ENCODE measurements around the gene PIK3R5.

PIK3R5 gene

DNA sequence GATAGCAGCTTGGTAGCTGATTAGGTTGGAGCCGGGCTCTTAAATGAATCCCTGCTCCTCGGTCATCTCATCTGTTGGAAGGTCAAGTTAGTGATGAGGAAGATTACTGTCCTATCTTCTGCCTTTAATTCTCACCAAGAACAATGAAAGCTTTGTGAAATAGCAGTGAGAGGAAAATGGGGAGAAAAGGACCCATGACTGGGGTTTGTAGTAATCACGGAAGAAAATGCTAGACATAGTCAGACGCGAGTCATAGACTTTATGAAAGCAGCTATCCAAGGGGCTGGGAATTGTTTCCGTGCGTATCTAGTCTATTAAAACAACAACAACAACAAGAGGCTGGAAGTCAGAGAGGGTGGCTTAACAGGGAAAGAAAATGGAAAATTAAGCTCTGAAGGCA, 18.3 kb downstream of the PIK3R5 start:
- no peak overlapping the region for H3K4me3 ChIP-seq (ENCODE audit: low read length)
- no peaks in the 10 kb centered on the region for H3K9me3 ChIP-seq (ENCODE audit: control insufficient read depth, low read depth, low read length)
- H3K27ac ChIP-seq (ENCODE audit: low read length): no peak overlapping the region
- no peak overlapping the region for H3K9ac ChIP-seq (ENCODE audit: low read length)
- H3K27me3 ChIP-seq (ENCODE audit: control insufficient read depth, insufficient read depth, low read length): no peaks in the 10 kb centered on the region
- H3K4me1 ChIP-seq (ENCODE audit: control insufficient read depth, low read depth, low read length): no peaks in the 10 kb centered on the region
- no peaks in the 10 kb centered on the region for H3K36me3 ChIP-seq (ENCODE audit: control insufficient read depth, low read depth, low read length)

DNA sequence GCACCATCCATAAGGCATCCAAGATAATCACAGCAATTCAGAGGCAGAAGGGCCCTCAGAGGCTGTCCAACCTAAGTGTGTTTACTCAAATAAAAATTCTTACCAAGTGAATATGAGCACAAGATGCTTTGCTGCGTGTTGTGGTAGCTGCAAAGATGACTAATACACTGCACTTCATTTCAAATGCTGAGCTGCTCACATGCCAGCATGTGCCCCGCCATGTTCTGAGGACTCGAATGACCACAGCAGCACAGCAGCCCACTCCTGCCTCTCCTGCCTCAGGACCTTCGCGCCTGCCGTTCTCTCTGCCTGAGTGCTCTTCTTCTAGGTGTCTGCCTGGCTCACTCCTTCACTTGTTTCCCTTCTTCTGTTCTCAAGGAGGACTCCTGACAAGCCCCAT, 19.0 kb downstream of the PIK3R5 start:
- Histone ChIP-seq H3K9me3 (ENCODE audit: control insufficient read depth, low read depth, low read length) (no peaks in the 10 kb centered on the region), H3K27ac (ENCODE audit: low read length) (no peak overlapping the region), H3K36me3 (ENCODE audit: control insufficient read depth, low read depth, low read length) (no peaks in the 10 kb centered on the region), H3K27me3 (ENCODE audit: control insufficient read depth, insufficient read depth, low read length) (no peaks in the 10 kb centered on the region), H3K9ac (ENCODE audit: low read length) (no peak overlapping the region), H3K4me1 (ENCODE audit: control insufficient read depth, low read depth, low read length) (no peaks in the 10 kb centered on the region), H3K4me3 (ENCODE audit: low read length) (no peak overlapping the region)

DNA sequence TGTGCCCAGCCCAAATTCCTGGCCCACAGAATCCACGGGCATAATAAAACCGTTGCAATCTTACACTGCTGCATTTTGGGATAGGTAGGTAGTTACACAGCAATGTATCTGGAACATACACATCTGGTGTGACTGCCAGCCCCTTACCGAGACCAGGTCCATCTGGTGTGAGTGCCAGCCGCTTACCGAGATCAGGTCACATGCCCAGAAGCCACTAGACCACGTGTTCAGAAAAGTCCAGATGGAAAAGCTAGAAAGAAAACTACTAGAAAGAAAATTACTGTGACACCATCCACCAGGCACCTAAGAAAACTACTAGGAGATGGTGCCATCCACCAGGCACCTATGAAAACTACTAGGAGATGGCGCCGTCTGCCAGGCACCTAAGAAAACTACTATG, 19.4 kb downstream of the PIK3R5 start:
- H3K4me3 ChIP-seq (ENCODE audit: low read length): no peak overlapping the region
- H3K27me3 ChIP-seq (ENCODE audit: control insufficient read depth, insufficient read depth, low read length): no peaks in the 10 kb centered on the region
- H3K9ac ChIP-seq (ENCODE audit: low read length): no peak overlapping the region
- no peaks in the 10 kb centered on the region for H3K4me1 ChIP-seq (ENCODE audit: control insufficient read depth, low read depth, low read length)
- H3K27ac ChIP-seq (ENCODE audit: low read length): no peak overlapping the region
- no peaks in the 10 kb centered on the region for H3K36me3 ChIP-seq (ENCODE audit: control insufficient read depth, low read depth, low read length)
- H3K9me3 ChIP-seq (ENCODE audit: control insufficient read depth, low read depth, low read length): no peaks in the 10 kb centered on the region

DNA sequence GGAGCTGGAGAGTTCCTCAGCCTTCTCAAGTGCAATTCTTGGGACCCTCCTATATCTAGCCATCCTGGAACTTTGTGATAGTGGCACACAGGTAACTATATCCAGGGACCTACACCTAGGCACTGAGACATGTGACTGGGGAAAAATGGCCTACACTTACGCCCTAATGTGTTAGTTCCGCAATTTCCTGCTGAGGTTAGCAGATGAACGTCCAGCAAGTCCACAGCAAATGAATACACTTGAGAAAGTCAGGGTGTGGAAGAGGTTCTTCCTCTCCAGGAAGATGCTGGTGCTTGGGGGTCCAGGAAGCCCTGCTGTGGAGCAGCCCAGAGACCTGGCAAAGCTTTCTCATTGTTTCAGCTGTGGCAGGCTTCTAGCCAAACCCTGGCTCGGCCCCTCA, 20.8 kb downstream of the PIK3R5 start:
- H3K27ac ChIP-seq (ENCODE audit: low read length): no peak overlapping the region
- H3K9ac ChIP-seq (ENCODE audit: low read length): no peak overlapping the region
- H3K9me3 ChIP-seq (ENCODE audit: control insufficient read depth, low read depth, low read length): no peaks in the 10 kb centered on the region
- H3K4me3 ChIP-seq (ENCODE audit: low read length): no peak overlapping the region
- no peaks in the 10 kb centered on the region for H3K27me3 ChIP-seq (ENCODE audit: control insufficient read depth, insufficient read depth, low read length)
- peaks cover 6% of the 10 kb centered on the region for H3K4me1 ChIP-seq (ENCODE audit: control insufficient read depth, low read depth, low read length)
- no peaks in the 10 kb centered on the region for H3K36me3 ChIP-seq (ENCODE audit: control insufficient read depth, low read depth, low read length)

DNA sequence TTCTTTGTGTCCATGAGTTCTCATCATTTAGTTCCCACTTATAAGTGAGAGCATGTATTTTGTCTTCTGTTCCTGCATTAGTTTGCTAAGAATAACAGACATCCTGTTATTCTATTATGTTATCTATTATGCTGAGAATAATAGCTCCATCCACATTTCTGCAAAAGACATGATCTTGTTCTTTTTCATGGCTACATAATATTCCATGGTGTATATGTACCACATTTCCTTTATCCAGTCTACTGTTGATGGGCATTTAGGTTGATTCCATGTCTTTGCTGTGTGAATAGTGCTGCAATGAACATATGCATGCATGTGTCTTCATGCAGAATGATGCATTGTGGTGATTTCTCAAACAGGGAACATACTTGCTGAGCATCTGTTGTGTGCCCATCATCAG, 21.4 kb downstream of the PIK3R5 start:
- Histone ChIP-seq H3K27me3 (ENCODE audit: control insufficient read depth, insufficient read depth, low read length) (no peaks in the 10 kb centered on the region), H3K36me3 (ENCODE audit: control insufficient read depth, low read depth, low read length) (no peaks in the 10 kb centered on the region), H3K9ac (ENCODE audit: low read length) (no peak overlapping the region), H3K27ac (ENCODE audit: low read length) (no peak overlapping the region), H3K4me3 (ENCODE audit: low read length) (no peak overlapping the region), H3K9me3 (ENCODE audit: control insufficient read depth, low read depth, low read length) (no peaks in the 10 kb centered on the region), H3K4me1 (ENCODE audit: control insufficient read depth, low read depth, low read length) (peaks cover 9% of the 10 kb centered on the region)

DNA sequence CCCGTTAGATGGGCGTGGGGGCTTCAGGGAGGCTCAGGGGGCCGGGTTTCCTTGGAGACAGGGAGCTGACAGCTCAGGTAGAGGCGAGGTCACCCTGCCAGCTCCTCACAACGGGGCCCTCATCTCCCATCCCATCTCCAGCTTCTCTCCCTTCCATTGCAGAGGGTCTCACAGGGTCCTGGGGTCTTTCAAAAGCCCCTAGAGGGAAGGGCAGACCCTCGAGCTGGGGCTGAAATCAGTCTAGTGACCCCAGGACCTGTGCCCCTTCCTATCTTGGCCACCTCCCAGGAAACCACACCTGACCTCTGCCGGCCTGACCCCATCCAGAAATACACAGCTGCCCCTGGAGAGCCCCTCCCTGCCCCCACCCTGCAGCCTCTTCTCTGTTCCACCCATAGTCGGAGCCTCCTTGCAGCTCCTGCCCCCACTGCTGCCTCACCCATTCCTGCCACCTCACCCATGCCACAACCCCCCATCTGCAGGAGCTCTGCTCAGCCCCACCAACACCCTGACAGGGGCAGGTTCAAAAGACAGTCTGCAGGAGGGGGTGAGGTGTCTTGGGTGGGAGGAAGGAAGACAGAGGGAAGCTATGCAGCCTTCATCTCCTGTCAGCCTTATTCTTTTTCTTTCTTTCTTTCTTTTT, 23.4 kb downstream of the PIK3R5 start:
- H3K9me3 ChIP-seq (ENCODE audit: control insufficient read depth, low read depth, low read length): no peaks in the 10 kb centered on the region
- no peaks in the 10 kb centered on the region for H3K27me3 ChIP-seq (ENCODE audit: control insufficient read depth, insufficient read depth, low read length)

DNA sequence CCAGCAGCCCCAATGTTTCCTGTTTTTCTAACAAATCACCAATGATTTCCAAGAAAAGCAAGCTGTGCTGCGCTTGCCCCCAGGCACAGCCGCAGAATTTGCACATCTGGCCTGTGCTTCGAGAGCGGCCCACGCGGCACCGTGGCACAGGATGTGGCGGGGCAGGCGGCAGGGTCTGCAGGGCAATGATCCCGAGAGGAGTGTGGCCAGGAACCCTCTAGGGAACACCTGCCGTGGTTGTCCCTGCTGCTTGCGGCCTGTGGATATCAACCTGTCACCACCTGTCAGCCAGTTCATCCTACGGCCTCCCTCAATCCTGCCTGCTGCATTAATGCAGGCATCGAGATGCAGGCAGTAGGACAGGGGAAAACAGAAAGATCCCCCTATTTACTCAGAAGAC, 24.0 kb downstream of the PIK3R5 start:
- peaks cover 9% of the 10 kb centered on the region for H3K4me1 ChIP-seq (ENCODE audit: control insufficient read depth, low read depth, low read length)
- no peak overlapping the region for H3K27ac ChIP-seq (ENCODE audit: low read length)
- H3K4me3 ChIP-seq (ENCODE audit: low read length): no peak overlapping the region
- H3K9ac ChIP-seq (ENCODE audit: low read length): no peak overlapping the region
- no peaks in the 10 kb centered on the region for H3K27me3 ChIP-seq (ENCODE audit: control insufficient read depth, insufficient read depth, low read length)
- H3K9me3 ChIP-seq (ENCODE audit: control insufficient read depth, low read depth, low read length): no peaks in the 10 kb centered on the region
- no peaks in the 10 kb centered on the region for H3K36me3 ChIP-seq (ENCODE audit: control insufficient read depth, low read depth, low read length)

More for the DNA sequence above, 23.4 kb downstream of the PIK3R5 start:
- Histone ChIP-seq H3K4me3 (ENCODE audit: low read length) (no peak overlapping the region), H3K4me1 (ENCODE audit: control insufficient read depth, low read depth, low read length) (peaks cover 9% of the 10 kb centered on the region), H3K27ac (ENCODE audit: low read length) (no peak overlapping the region), H3K9ac (ENCODE audit: low read length) (no peak overlapping the region), H3K36me3 (ENCODE audit: control insufficient read depth, low read depth, low read length) (no peaks in the 10 kb centered on the region)

DNA sequence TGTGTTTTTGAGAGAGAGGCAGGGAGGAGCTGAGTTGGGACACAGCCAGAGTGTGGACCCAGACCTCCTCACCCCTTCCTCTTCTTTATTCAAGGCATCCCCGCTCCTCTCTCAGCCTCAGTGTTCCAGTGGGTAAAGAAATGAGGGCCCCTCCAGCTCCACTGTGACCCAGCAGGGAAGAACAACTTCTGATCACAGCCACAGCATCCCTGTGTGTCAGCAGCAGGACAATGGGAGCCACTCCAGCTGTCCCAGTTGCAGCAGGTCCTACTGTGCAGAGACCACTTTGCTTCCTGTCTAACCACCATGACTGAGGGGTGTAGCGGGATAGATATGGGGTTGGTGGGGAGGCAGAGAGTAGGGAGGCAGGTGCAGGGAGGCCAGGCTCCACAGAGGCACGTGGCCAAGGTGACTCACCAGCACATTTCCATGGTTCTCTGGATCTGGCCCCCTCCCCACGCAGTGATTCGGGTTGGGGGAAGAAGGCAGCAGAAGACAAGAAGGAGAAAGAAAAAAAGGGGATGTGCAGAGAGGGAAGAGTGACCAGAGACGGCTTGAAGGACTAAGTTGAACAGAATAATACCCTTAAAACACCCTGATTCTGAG, 24.5 kb downstream of the PIK3R5 start:
- H3K4me3 ChIP-seq (ENCODE audit: low read length): no peak overlapping the region
- H3K27ac ChIP-seq (ENCODE audit: low read length): no peak overlapping the region
- H3K9me3 ChIP-seq (ENCODE audit: control insufficient read depth, low read depth, low read length): no peaks in the 10 kb centered on the region
- H3K36me3 ChIP-seq (ENCODE audit: control insufficient read depth, low read depth, low read length): no peaks in the 10 kb centered on the region
- no peak overlapping the region for H3K9ac ChIP-seq (ENCODE audit: low read length)
- peaks cover 9% of the 10 kb centered on the region for H3K4me1 ChIP-seq (ENCODE audit: control insufficient read depth, low read depth, low read length)
- H3K27me3 ChIP-seq (ENCODE audit: control insufficient read depth, insufficient read depth, low read length): no peaks in the 10 kb centered on the region

DNA sequence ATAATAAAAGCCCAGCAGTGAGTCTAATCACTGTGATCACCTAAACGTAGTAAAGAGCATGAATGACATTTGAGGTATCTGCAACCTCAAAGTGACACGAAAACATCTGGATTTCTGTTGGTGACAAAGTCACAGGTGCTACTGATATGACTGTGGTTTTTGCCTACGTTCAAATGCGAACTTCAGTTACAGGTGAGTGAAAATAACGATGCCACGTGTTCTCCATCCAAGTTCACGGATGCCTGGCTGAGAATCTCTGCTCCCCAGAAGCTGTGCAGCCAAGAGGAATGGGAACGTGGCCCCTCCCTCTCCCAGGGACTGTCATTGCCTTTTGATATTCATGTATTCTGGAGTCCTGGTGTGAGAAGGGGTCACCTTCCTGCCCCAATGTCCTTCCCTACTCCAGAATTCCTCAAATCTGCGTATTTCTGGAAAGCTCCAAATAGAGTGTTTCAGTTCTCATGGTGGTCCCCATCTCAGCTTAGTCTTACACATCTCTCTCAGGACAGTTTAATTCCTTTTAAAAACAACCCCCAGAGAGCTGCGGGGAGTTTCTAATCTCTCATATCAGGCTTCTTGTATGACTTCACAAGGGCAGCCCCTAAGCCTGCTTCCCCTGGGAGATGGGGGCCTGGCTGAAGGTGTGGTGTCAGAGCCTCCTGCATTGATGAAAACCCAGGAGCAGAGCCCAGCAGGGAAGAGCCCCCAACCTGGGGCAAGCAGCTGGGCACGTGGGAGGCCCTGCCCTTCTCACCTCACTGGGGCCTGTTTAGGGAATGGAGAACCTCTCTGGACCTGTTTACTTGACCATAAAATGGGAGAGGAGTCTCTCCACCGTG, 25.8 kb downstream of the PIK3R5 start:
- Histone ChIP-seq H3K9ac (ENCODE audit: low read length) (no peak overlapping the region), H3K27me3 (ENCODE audit: control insufficient read depth, insufficient read depth, low read length) (no peaks in the 10 kb centered on the region), H3K27ac (ENCODE audit: low read length) (no peak overlapping the region), H3K4me3 (ENCODE audit: low read length) (no peak overlapping the region), H3K36me3 (ENCODE audit: control insufficient read depth, low read depth, low read length) (no peaks in the 10 kb centered on the region), H3K4me1 (ENCODE audit: control insufficient read depth, low read depth, low read length) (peaks cover 9% of the 10 kb centered on the region), H3K9me3 (ENCODE audit: control insufficient read depth, low read depth, low read length) (no peaks in the 10 kb centered on the region)

DNA sequence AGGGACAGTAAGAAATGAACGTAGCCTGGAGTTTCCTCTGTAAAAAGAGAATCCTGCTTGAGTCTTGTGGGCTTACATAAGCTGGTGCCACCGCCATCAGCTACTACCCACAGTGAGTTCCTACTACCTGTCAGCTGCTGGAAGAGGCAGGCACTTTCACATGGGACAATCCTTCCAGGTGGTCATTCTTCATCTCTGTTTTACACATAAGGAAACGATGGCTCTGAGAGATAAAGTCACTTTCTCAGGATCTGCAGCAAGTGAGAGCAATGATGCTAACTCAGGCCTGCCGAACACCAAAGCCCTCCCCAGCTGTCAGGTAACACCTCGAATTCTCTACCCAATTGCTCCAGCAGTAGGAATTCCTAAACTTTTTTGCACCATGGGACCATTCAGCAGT, 26.6 kb downstream of the PIK3R5 start:
- H3K9me3 ChIP-seq (ENCODE audit: control insufficient read depth, low read depth, low read length): no peaks in the 10 kb centered on the region
- H3K9ac ChIP-seq (ENCODE audit: low read length): no peak overlapping the region
- H3K27ac ChIP-seq (ENCODE audit: low read length): no peak overlapping the region
- no peaks in the 10 kb centered on the region for H3K36me3 ChIP-seq (ENCODE audit: control insufficient read depth, low read depth, low read length)
- H3K27me3 ChIP-seq (ENCODE audit: control insufficient read depth, insufficient read depth, low read length): no peaks in the 10 kb centered on the region
- H3K4me1 ChIP-seq (ENCODE audit: control insufficient read depth, low read depth, low read length): peaks cover 9% of the 10 kb centered on the region
- no peak overlapping the region for H3K4me3 ChIP-seq (ENCODE audit: low read length)

DNA sequence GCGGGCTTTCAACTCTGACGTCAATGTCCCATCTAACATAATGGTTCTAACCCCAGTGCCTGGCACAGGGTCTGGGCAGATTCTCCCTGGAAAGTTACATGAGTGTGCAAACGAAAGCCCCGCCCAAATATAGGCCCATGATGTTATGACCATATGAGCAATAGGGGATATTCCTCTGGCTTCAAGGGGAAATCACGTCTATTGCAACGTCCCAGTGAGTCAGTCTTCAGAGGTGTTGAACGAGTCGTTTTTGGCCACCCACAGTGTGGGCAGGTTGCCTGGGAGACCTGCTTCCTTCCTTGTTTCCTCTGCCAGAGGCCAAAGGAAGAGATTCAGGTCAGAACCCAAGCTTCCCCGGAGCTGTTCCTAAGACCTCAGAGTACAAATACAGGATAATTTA, 30.3 kb downstream of the PIK3R5 start:
- no peak overlapping the region for H3K9ac ChIP-seq (ENCODE audit: low read length)
- no peaks in the 10 kb centered on the region for H3K9me3 ChIP-seq (ENCODE audit: control insufficient read depth, low read depth, low read length)
- no peak overlapping the region for H3K4me3 ChIP-seq (ENCODE audit: low read length)
- H3K27ac ChIP-seq (ENCODE audit: low read length): no peak overlapping the region
- H3K36me3 ChIP-seq (ENCODE audit: control insufficient read depth, low read depth, low read length): no peaks in the 10 kb centered on the region
- no peaks in the 10 kb centered on the region for H3K27me3 ChIP-seq (ENCODE audit: control insufficient read depth, insufficient read depth, low read length)
- peaks cover 7% of the 10 kb centered on the region for H3K4me1 ChIP-seq (ENCODE audit: control insufficient read depth, low read depth, low read length)
